BLaER1 (cell line): ENCODE data around the gene TRIM28.

Experiments used
- H3K27ac ChIP-seq: shearing (Covaris generic); formaldehyde crosslinking; 2 replicates; pipeline ENCODE4 v1.8.1; 2022
- H3K27me3 ChIP-seq: shearing (Covaris generic); formaldehyde crosslinking; 2 replicates; pipeline ENCODE4 v1.8.1; 2022
- H3K36me3 ChIP-seq: shearing (Covaris generic); formaldehyde crosslinking; 2 replicates; pipeline ENCODE4 v1.8.1; 2022
- H3K4me1 ChIP-seq: shearing (Covaris generic); formaldehyde crosslinking; 2 replicates; pipeline ENCODE4 v1.8.1; 2022
- H3K4me2 ChIP-seq: shearing (Covaris generic); formaldehyde crosslinking; 2 replicates; pipeline ENCODE4 v1.8.1; 2022
- H3K4me3 ChIP-seq: shearing (Covaris generic); formaldehyde crosslinking; 2 replicates; pipeline ENCODE4 v1.8.1; 2022
- H3K9ac ChIP-seq: shearing (Covaris generic); formaldehyde crosslinking; 2 replicates; pipeline ENCODE4 v1.8.1; 2022
- H3K9me3 ChIP-seq: shearing (Covaris generic); formaldehyde crosslinking; 2 replicates; pipeline ENCODE4 v1.8.1; 2022
- H4K20me1 ChIP-seq: shearing (Covaris generic); formaldehyde crosslinking; 2 replicates; pipeline ENCODE4 v1.8.1; 2022
- Cebpa-rat ChIP-seq: shearing (Covaris generic); IDR thresholded peaks from 2 replicates; pipeline ENCODE4 v1.8.1; 2022

The TRIM28 gene

GRCh38 chr19:58518256-58519086, 25.4 kb upstream of the TRIM28 start:
- Histone ChIP-seq H3K9ac (peak overlapping the region; percentile 93), H3K27me3 (no peaks in the 10 kb centered on the region), H3K27ac (peak overlapping the region; percentile 96), H3K4me2 (peak overlapping the region; percentile 97), H4K20me1 (peaks cover 28% of the 10 kb centered on the region), H3K4me3 (peak overlapping the region; percentile 86), H3K4me1 (peaks cover 47% of the 10 kb centered on the region), H3K36me3 (peaks cover 25% of the 10 kb centered on the region), H3K9me3 (no peaks in the 10 kb centered on the region)
- no peak for TF ChIP-seq Cebpa-rat

DNA sequence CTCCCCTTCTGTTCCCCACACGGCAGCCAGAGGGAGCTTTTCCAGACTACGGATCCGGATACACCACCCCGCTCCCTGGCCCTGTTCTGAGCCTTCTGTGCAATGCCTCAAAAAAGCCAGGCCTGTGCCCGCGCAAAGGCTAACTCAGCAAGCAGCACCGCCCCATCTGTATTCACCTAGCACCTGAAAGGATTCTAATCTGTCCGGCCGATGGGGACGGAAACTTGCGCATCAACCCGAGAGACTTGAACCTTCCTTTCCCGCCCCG, 24.8 kb upstream of the TRIM28 start:
- Histone ChIP-seq H4K20me1 (peaks cover 28% of the 10 kb centered on the region), H3K27me3 (no peaks in the 10 kb centered on the region), H3K9ac (peak overlapping the region; percentile 93), H3K36me3 (peaks cover 23% of the 10 kb centered on the region), H3K4me1 (peaks cover 44% of the 10 kb centered on the region), H3K9me3 (no peaks in the 10 kb centered on the region), H3K4me3 (peak overlapping the region; percentile 86), H3K4me2 (peak overlapping the region; percentile 97), H3K27ac (peak overlapping the region; percentile 96)
- no peak for TF ChIP-seq Cebpa-rat

GRCh38 chr19:58519355-58520256, 24.3 kb upstream of the TRIM28 start, which contains the start of gene ZBTB45:
TSS of gene ZBTB45 (minus strand) at chr19:58519810. CDS start at chr19:58517673, 2,137 bp downstream.
- Histone ChIP-seq H3K36me3 (peaks cover 23% of the 10 kb centered on the region), H3K4me1 (peaks cover 40% of the 10 kb centered on the region), H3K4me2 (peak within 1 kb of the TSS; percentile 97), H3K27ac (peak within 1 kb of the TSS; percentile 96), H4K20me1 (peaks cover 28% of the 10 kb centered on the region), H3K9me3 (no peaks in the 10 kb centered on the region), H3K4me3 (peak within 1 kb of the TSS; percentile 86), H3K27me3 (no peaks in the 10 kb centered on the region), H3K9ac (peak within 1 kb of the TSS; percentile 93)
- no peak for TF ChIP-seq Cebpa-rat

- Histone ChIP-seq H3K4me3 (peak overlapping the region; percentile 86), H4K20me1 (peaks cover 28% of the 10 kb centered on the region)
These were observed 23.6 kb upstream of the TRIM28 start for GRCh38 chr19:58520257-58520599.

GRCh38 chr19:58521651-58522050, 22.2 kb upstream of the TRIM28 start:
- Histone ChIP-seq H3K4me3 (no peak overlapping the region), H3K9me3 (no peaks in the 10 kb centered on the region), H3K36me3 (peaks cover 9% of the 10 kb centered on the region), H4K20me1 (peaks cover 18% of the 10 kb centered on the region), H3K27ac (no peak overlapping the region), H3K27me3 (no peaks in the 10 kb centered on the region), H3K9ac (no peak overlapping the region), H3K4me2 (no peak overlapping the region), H3K4me1 (peaks cover 22% of the 10 kb centered on the region)
- no peak for TF ChIP-seq Cebpa-rat

More at GRCh38 chr19:58520257-58520599, 23.6 kb upstream of the TRIM28 start:
- no peak for TF ChIP-seq Cebpa-rat
- Histone ChIP-seq H3K9me3 (no peaks in the 10 kb centered on the region), H3K4me1 (peaks cover 34% of the 10 kb centered on the region), H3K4me2 (peak overlapping the region; percentile 97), H3K27ac (peak overlapping the region; percentile 96), H3K36me3 (peaks cover 23% of the 10 kb centered on the region), H3K9ac (peak overlapping the region; percentile 93), H3K27me3 (no peaks in the 10 kb centered on the region)

GRCh38 chr19:58522709-58523108, 21.2 kb upstream of the TRIM28 start:
- no peaks in the 10 kb centered on the region for H3K9me3 ChIP-seq

DNA sequence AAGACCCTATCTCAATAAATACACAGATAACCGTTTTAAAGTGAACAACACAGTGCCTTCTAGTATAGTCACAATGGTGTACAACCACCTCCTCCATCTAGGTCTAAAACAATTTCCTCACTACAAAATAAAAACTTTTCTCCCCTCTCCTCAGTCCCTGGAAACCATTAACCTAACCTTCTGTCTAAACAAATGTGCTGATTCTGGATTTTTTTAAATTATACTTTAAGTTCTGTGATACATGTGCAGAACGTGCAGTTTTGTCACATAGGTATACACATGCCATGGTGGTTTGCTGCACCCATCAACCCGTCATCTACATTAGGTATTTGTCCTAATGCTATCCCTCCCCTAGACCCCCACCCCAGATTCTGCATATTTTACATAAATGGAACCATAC, 14.5 kb upstream of the TRIM28 start:
- H3K4me3 ChIP-seq = no peak overlapping the region
- no peak overlapping the region for H3K4me2 ChIP-seq
- H3K4me1 ChIP-seq = no peaks in the 10 kb centered on the region
- H3K27ac ChIP-seq = no peak overlapping the region
- no peaks in the 10 kb centered on the region for H3K27me3 ChIP-seq
- no peaks in the 10 kb centered on the region for H3K9me3 ChIP-seq
- no peaks in the 10 kb centered on the region for H4K20me1 ChIP-seq
- no peak overlapping the region for H3K9ac ChIP-seq
- H3K36me3 ChIP-seq = no peaks in the 10 kb centered on the region
- no peak for TF ChIP-seq Cebpa-rat

More at GRCh38 chr19:58522709-58523108, 21.2 kb upstream of the TRIM28 start:
- peaks cover 17% of the 10 kb centered on the region for H3K4me1 ChIP-seq
- H3K4me3 ChIP-seq = no peak overlapping the region
- no peaks in the 10 kb centered on the region for H3K27me3 ChIP-seq
- H3K4me2 ChIP-seq = no peak overlapping the region
- H3K36me3 ChIP-seq = no peaks in the 10 kb centered on the region
- H3K9ac ChIP-seq = no peak overlapping the region
- H4K20me1 ChIP-seq = peaks cover 10% of the 10 kb centered on the region
- no peak overlapping the region for H3K27ac ChIP-seq
- TF ChIP-seq Cebpa-rat = no peak

- TF ChIP-seq Cebpa-rat = no peak
- H3K4me3 ChIP-seq = no peak overlapping the region
- H3K9ac ChIP-seq = no peak overlapping the region
- no peaks in the 10 kb centered on the region for H3K27me3 ChIP-seq
- no peaks in the 10 kb centered on the region for H3K36me3 ChIP-seq
- no peak overlapping the region for H3K27ac ChIP-seq
- no peaks in the 10 kb centered on the region for H3K9me3 ChIP-seq
- no peaks in the 10 kb centered on the region for H3K4me1 ChIP-seq
- H3K4me2 ChIP-seq = no peak overlapping the region
- H4K20me1 ChIP-seq = no peaks in the 10 kb centered on the region
These were observed 12.6 kb upstream of the TRIM28 start for GRCh38 chr19:58531034-58531840.

DNA sequence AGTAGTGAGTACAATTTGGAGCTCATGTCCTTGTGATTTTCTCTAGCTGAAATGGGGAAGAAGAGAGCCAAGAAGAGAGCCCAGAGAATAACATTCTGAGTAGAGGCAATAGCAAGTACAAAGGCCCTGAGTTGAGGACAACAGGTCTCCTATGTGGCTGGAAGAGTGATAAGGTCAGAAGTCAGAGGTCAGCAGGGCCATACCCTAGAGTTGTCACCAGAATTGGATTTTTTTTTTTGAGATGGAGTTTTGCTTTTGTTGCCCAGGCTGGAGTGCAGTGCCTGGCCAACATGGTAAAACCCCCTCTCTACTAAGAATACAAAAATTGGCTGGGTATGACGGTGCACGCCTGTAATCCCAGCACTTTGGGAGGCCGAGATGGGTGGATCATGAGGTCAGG, 8.0 kb upstream of the TRIM28 start:
- Histone ChIP-seq H3K9ac (no peak overlapping the region), H3K4me3 (no peak overlapping the region), H4K20me1 (no peaks in the 10 kb centered on the region), H3K9me3 (no peaks in the 10 kb centered on the region), H3K27me3 (no peaks in the 10 kb centered on the region), H3K4me1 (peaks cover 28% of the 10 kb centered on the region), H3K4me2 (no peak overlapping the region), H3K27ac (no peak overlapping the region), H3K36me3 (no peaks in the 10 kb centered on the region)
- TF ChIP-seq Cebpa-rat = no peak
